ENCODE data around the gene OTUD6A.

DNA sequence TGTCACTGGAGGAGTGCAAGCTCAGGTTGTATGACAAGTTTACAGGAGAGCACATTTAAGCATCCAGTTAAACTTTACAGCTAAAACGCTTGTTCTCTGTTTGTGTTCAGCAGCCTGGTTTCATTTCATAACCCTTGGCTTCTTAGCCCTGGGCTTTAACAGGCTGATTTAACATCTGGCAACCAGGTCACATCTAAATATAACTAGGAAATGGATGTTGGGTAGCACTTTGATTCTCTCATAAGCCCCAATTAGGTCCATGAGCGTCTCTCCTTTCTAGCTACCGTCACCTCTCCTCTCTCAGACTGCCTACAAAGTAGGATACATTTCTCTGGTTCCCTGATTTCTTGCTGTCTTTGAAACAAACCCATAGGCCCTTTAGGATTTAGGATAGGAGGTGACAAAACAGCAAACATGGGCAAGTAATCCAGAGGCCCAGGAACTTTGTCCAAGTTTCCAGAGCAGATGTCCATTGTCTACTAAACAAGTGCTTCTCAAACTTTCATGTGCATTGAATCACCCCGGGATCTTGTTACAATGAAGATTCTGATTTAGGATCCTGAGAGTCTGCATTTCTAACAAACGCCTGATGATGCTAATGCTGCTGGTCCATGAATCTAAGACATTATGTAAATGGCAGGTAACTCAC lies 22.5 kb downstream of the OTUD6A start:
- TF ChIP-seq, protein P1, sequence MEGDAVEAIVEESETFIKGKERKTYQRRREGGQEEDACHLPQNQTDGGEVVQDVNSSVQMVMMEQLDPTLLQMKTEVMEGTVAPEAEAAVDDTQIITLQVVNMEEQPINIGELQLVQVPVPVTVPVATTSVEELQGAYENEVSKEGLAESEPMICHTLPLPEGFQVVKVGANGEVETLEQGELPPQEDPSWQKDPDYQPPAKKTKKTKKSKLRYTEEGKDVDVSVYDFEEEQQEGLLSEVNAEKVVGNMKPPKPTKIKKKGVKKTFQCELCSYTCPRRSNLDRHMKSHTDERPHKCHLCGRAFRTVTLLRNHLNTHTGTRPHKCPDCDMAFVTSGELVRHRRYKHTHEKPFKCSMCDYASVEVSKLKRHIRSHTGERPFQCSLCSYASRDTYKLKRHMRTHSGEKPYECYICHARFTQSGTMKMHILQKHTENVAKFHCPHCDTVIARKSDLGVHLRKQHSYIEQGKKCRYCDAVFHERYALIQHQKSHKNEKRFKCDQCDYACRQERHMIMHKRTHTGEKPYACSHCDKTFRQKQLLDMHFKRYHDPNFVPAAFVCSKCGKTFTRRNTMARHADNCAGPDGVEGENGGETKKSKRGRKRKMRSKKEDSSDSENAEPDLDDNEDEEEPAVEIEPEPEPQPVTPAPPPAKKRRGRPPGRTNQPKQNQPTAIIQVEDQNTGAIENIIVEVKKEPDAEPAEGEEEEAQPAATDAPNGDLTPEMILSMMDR (IDR thresholded peaks at IDR 0.05; ENCODE audit: low read depth, low read length), result no peak
- TF ChIP-seq EZH2phosphoT487 (IDR thresholded peaks at IDR 0.05; ENCODE audit: low read depth), result no peak
